Effector memory CD4-positive, alpha-beta T cell (primary cell): Measurements from ENCODE around the gene MAP1S.

Experiments
- DNase-seq, 3 donors: peaks; one replicate each; pipeline ENCODE4 v3.0.0-alpha.2; 2020
- H3K27ac ChIP-seq: 2 replicates; pipeline ENCODE4 v1.7.0; 2013; ENCODE audit warnings: mild to moderate bottlenecking, low read length, moderate library complexity; ENCODE audit not compliant: insufficient read depth, poor library complexity, severe bottlenecking
- H3K27me3 ChIP-seq: replicated peaks from 2 replicates; pipeline ENCODE4 v1.7.0; 2013; ENCODE audit warnings: mild to moderate bottlenecking, low read length; ENCODE audit not compliant: insufficient read depth, control insufficient read depth, poor library complexity, severe bottlenecking
- H3K36me3 ChIP-seq: 2 replicates; pipeline ENCODE4 v1.7.0; 2013; ENCODE audit warnings: mild to moderate bottlenecking, low read length, moderate library complexity; ENCODE audit not compliant: control insufficient read depth, insufficient read depth
- H3K4me1 ChIP-seq: 2 replicates; pipeline ENCODE4 v1.7.0; 2013; ENCODE audit warnings: low read length, mild to moderate bottlenecking; ENCODE audit not compliant: control insufficient read depth, insufficient read depth, poor library complexity, severe bottlenecking
- H3K4me3 ChIP-seq: 2 replicates; pipeline ENCODE4 v1.7.0; 2013; ENCODE audit warnings: low read length, low read depth, mild to moderate bottlenecking; ENCODE audit not compliant: insufficient read depth, poor library complexity, severe bottlenecking
- H3K9me3 ChIP-seq: 2 replicates; pipeline ENCODE4 v1.7.0; 2013; ENCODE audit warnings: mild to moderate bottlenecking, low read length, moderate library complexity; ENCODE audit not compliant: control insufficient read depth

Gene MAP1S

DNA sequence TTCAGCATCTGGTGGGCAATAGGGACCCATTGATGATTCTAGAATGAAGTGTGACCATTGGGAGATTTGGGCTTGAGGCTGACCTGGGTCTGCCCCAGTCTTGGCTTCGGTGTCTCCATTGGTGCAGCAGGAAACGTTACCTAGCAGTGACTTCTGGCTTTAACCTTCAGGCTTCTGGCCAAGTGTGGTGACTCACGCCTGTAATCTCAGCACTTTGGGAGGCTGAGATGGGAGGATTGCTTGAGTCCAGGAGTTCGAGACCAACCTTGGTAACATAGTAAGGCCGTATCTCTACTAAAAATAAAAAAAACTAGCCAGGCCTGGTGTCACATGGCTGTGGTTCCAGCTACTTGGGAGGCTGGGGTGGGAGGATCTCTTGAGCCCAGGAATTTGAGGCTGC lies 39.2 kb downstream of the MAP1S start:
- peaks cover 45% of the 10 kb centered on the region for H3K36me3 ChIP-seq
- DNase-seq: no peak
- H3K27ac ChIP-seq: no peak overlapping the region
- H3K4me1 ChIP-seq: peaks cover 16% of the 10 kb centered on the region
- no peaks in the 10 kb centered on the region for H3K27me3 ChIP-seq
- H3K4me3 ChIP-seq: no peak overlapping the region
- H3K9me3 ChIP-seq: no peaks in the 10 kb centered on the region

GRCh38 chr19:17761148-17761547 lies 41.9 kb downstream of the MAP1S start:
- H3K27me3 ChIP-seq: no peaks in the 10 kb centered on the region
- peaks cover 44% of the 10 kb centered on the region for H3K36me3 ChIP-seq
- no peak overlapping the region for H3K27ac ChIP-seq
- H3K9me3 ChIP-seq: no peaks in the 10 kb centered on the region
- no peak overlapping the region for H3K4me3 ChIP-seq
- peaks cover 1% of the 10 kb centered on the region for H3K4me1 ChIP-seq
- no peak for DNase-seq

- no peak overlapping the region for H3K27ac ChIP-seq
- H3K36me3 ChIP-seq: peaks cover 42% of the 10 kb centered on the region
- no peak for DNase-seq
Measured at GRCh38 chr19:17762505-17763229, 43.4 kb downstream of the MAP1S start.

GRCh38 chr19:17764348-17764747 lies 45.1 kb downstream of the MAP1S start:
- Histone ChIP-seq H3K9me3 (no peaks in the 10 kb centered on the region), H3K4me3 (no peak overlapping the region), H3K36me3 (peaks cover 45% of the 10 kb centered on the region), H3K27me3 (no peaks in the 10 kb centered on the region), H3K27ac (no peak overlapping the region), H3K4me1 (no peaks in the 10 kb centered on the region)
- DNase-seq: no peak

More at GRCh38 chr19:17762505-17763229, 43.4 kb downstream of the MAP1S start:
- H3K9me3 ChIP-seq: no peaks in the 10 kb centered on the region
- H3K27me3 ChIP-seq: no peaks in the 10 kb centered on the region
- H3K4me3 ChIP-seq: no peak overlapping the region
- H3K4me1 ChIP-seq: no peaks in the 10 kb centered on the region

DNA sequence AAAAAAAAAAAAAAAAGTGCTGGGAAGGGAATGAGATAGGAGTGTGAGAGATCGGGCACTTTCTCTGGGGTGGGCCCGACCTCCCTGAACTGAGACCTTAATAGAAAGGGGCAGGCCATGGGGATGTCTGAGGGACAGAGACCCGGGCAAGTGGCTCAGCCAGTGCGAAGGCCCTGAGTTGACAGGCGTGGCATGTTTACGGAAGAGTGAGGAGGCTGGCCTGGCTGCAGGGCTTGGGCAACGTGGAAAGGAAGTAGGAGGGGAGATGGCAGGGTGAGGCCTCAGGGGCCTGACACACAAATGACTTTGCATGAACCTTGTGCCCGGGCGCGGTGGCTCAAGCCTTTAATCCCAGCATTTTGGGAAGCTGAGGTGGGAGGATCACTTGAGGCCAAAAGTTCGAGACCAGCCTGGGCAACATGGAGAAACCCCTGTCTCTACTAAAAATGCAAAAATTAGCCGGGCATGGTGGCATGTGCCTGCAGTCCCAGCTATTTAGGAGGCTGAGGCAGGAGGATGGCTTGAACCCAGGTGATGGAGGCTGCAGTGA lies 45.9 kb downstream of the MAP1S start:
- no peak overlapping the region for H3K27ac ChIP-seq
- H3K4me1 ChIP-seq: no peaks in the 10 kb centered on the region
- H3K9me3 ChIP-seq: no peaks in the 10 kb centered on the region
- H3K36me3 ChIP-seq: peaks cover 50% of the 10 kb centered on the region
- DNase-seq: no peak
- H3K27me3 ChIP-seq: no peaks in the 10 kb centered on the region
- no peak overlapping the region for H3K4me3 ChIP-seq

DNA sequence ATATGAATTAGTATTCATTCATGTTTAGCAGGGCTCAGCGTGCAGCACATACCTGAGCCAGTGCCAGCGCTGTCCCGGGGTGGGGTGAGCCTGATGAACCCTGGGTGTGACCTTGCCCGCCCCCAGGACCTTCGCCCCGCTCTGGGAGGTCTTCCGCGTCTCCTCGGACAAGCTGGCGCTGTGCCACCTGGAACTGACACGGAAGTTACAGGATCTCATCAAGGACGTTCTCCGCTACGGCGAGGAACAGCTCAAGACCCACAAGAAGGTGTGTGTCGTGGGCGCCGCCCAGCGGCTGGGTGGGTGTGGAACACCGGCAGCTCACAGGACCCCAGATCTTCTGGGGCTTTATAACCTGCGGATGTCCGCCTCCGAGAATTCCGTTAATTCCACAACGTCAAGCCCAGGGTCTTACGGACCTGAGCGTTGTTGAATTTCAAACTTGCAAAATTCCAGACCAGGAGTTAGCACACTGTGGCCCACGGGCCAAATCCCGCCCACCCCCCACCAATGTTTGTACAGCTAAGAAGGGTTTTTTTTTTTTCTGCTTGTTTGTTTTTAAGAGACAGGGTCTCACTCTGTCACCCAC lies 47.4 kb downstream of the MAP1S start:
- H3K27me3 ChIP-seq: no peaks in the 10 kb centered on the region
- H3K4me1 ChIP-seq: no peaks in the 10 kb centered on the region
- H3K9me3 ChIP-seq: no peaks in the 10 kb centered on the region
- H3K4me3 ChIP-seq: no peak overlapping the region
- no peak for DNase-seq
- no peak overlapping the region for H3K27ac ChIP-seq
- H3K36me3 ChIP-seq: peaks cover 59% of the 10 kb centered on the region

DNA sequence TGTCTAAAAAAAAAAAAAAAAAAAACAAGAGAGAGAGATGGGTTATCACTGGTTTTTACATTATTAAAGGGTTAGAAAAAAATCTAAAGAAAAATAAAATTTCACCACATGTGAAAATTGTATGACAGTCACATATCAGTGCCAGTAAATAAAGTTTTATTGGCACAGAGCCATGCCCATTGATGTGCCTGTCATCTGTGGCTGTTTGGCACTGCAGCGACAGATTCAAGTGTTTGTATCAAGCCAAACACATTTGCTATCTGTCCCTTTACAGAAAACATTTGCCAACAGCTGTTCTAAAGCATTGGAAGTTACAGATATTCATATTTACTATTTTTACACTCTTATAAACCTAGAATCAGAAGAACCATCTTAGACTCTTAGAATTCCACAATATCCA lies 48.3 kb downstream of the MAP1S start:
- no peaks in the 10 kb centered on the region for H3K4me1 ChIP-seq
- no peak for DNase-seq
- peaks cover 64% of the 10 kb centered on the region for H3K36me3 ChIP-seq
- no peaks in the 10 kb centered on the region for H3K27me3 ChIP-seq
- no peaks in the 10 kb centered on the region for H3K9me3 ChIP-seq
- H3K27ac ChIP-seq: no peak overlapping the region
- H3K4me3 ChIP-seq: no peak overlapping the region

- no peaks in the 10 kb centered on the region for H3K9me3 ChIP-seq
- no peaks in the 10 kb centered on the region for H3K4me1 ChIP-seq
- H3K27ac ChIP-seq: no peak overlapping the region
- no peak for DNase-seq
- no peaks in the 10 kb centered on the region for H3K27me3 ChIP-seq
- H3K36me3 ChIP-seq: peaks cover 64% of the 10 kb centered on the region
- H3K4me3 ChIP-seq: no peak overlapping the region
Measured at GRCh38 chr19:17770613-17771012, 51.3 kb downstream of the MAP1S start.

DNA sequence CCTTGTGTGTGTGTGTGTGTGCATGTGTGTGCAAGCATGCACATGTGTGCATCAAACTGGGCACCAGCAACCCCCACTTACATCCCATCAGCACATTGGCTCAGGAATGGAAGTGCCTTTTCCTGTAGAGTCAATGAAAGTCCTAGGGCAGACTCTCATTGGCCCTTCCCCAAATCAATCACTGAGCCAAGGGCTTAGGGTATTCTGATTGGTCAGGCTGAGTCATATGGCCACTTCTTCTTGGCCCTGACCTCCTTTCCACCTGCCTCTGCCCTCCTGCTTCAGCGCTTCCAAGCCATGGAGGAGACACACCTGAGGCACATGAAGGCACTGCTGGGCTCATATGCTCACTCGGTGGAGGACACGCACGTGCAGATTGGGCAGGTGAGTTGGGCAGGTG lies 52.9 kb downstream of the MAP1S start:
- DNase-seq: no peak
- no peaks in the 10 kb centered on the region for H3K27me3 ChIP-seq
- H3K9me3 ChIP-seq: no peaks in the 10 kb centered on the region
- peaks cover 61% of the 10 kb centered on the region for H3K36me3 ChIP-seq
- H3K4me3 ChIP-seq: no peak overlapping the region
- no peak overlapping the region for H3K27ac ChIP-seq
- no peaks in the 10 kb centered on the region for H3K4me1 ChIP-seq

DNA sequence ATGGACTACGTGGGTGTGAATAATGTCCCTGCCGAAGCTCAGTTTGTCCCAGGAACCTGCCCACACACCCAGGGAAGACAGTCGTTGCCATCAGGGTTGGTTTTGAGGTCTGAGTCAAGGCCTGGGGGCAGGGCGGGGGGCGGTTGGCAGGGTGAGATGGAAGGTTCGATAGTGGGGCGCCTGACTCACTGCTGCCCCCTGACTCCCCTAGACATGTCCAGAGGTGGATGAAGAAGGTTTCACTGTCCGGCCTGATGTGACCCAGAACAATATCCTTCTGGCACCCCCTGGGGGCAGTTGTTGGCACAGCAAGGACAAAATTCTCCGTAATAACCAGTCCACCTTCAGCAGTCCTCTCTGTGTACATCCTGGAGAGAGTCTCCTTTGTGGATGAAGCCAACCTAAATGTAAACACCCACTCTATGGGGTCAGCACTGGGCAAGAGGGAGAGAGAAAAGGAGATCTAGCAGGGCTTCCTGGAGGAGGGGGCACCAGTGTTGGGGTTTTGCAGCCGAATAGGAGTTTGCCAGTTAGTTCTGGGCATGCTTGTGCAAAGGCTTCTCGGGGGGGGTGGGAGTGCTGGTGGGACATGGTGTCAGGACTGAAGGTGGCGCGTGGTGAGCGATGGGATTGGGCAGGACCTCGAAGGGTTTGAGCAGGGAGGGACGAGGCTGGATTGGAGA lies 56.1 kb downstream of the MAP1S start:
- no peaks in the 10 kb centered on the region for H3K9me3 ChIP-seq
- DNase-seq: peak in 1 of 3 donors; percentile 22
- H3K27me3 ChIP-seq: no peaks in the 10 kb centered on the region
- no peaks in the 10 kb centered on the region for H3K4me1 ChIP-seq
- no peak overlapping the region for H3K4me3 ChIP-seq
- peaks cover 51% of the 10 kb centered on the region for H3K36me3 ChIP-seq
- H3K27ac ChIP-seq: no peak overlapping the region
